Activated T-helper 17 cell treated with anti-CD3 and anti-CD28 coated beads, Interleukin-2, amount 50 U/mL, for 72 hours (primary cell): ENCODE measurements around the gene S100A8. TPM values are rescaled to one million over a fixed set of nuclear protein-coding genes. Genes with fewer than 3 reads are reported as not detected.

ENCODE experiments used
- ATAC-seq: fragments of 150-1000 bp; cut with Tn5 transposase; replicated peaks from 2 replicates; pipeline ENCODE4 v1.10.0; 2021; ENCODE audit warnings: mild to moderate bottlenecking, moderate library complexity
- H3K27ac Mint-ChIP-seq: one replicate; pipeline ENCODE4 v1.8.0; 2022; ENCODE audit warnings: mixed read lengths
- H3K27me3 Mint-ChIP-seq: one replicate; pipeline ENCODE4 v1.8.0; 2022; ENCODE audit warnings: mixed read lengths
- H3K36me3 Mint-ChIP-seq: one replicate; pipeline ENCODE4 v1.8.0; 2022; ENCODE audit warnings: low read depth, mild to moderate bottlenecking, mixed read lengths
- H3K4me1 Mint-ChIP-seq: one replicate; pipeline ENCODE4 v1.8.0; 2022; ENCODE audit warnings: mixed read lengths
- H3K4me3 Mint-ChIP-seq: one replicate; pipeline ENCODE4 v1.8.0; 2022; ENCODE audit warnings: mild to moderate bottlenecking, mixed read lengths
- H3K9me3 Mint-ChIP-seq: one replicate; pipeline ENCODE4 v1.8.0; 2022; ENCODE audit warnings: mixed read lengths
- total RNA-seq, 2 donors: library from RNA; stranded (reverse); gene quantifications; one replicate each; pipeline ENCODE4 v1.2.3, GENCODE V29; 2022

Gene S100A8
- total RNA-seq, 2 donors from 2014 or later = not detected

DNA sequence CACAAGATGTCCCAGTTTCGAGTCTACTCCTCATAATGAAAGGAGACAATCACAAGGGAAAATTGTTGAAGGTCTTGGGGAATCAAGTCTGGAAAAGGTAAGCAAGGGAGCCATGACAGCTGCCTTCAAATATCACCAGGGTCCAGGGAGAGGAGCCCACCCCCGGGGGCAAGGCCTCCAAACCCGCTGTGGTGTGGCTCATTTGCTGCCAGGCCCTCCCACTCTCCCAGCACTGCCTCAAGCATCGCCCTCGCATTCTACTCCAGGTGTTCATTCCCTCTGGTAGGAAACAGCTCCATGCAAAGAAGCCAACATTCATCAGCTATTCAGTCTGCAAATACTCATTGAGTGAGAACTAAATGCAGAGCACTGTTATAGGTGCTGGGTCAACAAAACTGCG, 24.6 kb downstream of the S100A8 start:
- Mint-ChIP-seq H3K4me3 (no peak overlapping the region), H3K9me3 (no peaks in the 10 kb centered on the region), H3K27ac (no peak overlapping the region), H3K36me3 (no peaks in the 10 kb centered on the region), H3K4me1 (no peaks in the 10 kb centered on the region), H3K27me3 (peaks cover 15% of the 10 kb centered on the region)
- ATAC-seq = no peak

DNA sequence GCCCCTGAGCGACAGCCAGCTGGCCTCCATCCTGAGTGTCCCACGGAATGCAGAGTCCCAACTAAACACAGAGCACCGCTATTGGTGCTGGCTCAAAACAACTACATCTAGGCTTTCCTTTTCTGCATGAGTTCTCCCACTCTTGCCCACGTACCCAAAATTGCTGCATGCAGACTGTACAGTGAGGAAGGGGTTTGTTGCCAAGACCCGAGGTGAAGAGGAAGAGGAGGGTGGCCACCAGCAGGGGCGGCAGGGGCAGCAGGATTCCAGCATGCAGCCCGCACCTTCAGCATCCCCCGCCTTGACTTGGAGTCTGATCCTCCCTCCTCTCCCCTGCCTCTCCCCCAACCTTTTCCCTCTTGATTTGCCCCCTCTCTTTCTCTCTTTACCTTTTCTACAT, 25.2 kb downstream of the S100A8 start:
- no peak for ATAC-seq
- Mint-ChIP-seq H3K9me3 (no peaks in the 10 kb centered on the region), H3K4me1 (no peaks in the 10 kb centered on the region), H3K4me3 (no peak overlapping the region), H3K36me3 (no peaks in the 10 kb centered on the region), H3K27ac (no peak overlapping the region), H3K27me3 (peaks cover 18% of the 10 kb centered on the region)

DNA sequence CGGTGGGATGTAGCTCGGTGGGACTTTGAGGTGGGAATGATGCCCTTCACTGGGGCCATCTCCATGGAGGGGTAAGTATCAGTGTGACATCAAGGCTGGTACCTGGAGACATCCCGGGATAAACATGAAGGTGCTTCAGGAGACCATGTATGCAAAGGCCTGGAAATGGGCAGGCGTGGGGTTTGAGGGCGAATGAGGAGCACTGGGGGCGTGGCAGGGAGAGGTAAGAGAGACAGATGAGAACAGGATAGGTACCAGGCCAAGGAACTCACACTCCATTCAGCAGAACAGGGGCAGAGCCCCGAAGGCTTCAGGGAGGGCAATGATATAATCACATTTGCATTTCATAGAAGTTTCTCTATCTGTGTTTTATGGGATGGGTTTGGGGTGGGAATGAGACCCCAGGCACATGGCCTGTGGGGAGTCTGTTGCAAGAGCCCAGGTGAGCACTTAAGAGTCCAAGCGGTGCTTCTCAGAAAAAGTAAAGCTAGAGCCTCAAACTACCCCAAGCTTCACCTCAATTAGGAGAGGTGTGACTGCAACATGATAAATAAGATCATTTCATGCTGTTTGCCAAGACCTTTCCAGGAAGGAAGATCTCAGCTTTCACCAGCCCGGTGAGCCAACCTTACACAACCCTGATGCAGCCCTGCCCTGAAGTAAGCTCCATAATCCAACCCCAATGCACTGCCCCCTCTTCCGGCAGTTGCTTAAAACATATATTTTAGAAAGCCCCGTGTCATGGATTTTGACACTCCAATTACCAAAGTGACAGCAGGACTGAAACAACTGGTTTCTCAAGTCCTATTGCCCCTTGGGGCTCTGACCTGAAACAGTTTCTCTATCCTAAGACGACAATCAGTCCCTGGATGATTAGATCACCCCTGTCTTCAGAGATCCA, 25.9 kb downstream of the S100A8 start:
- Mint-ChIP-seq H3K9me3 (no peaks in the 10 kb centered on the region), H3K27ac (no peak overlapping the region), H3K4me3 (no peak overlapping the region), H3K27me3 (peaks cover 18% of the 10 kb centered on the region), H3K36me3 (no peaks in the 10 kb centered on the region), H3K4me1 (no peaks in the 10 kb centered on the region)
- ATAC-seq = no peak

DNA sequence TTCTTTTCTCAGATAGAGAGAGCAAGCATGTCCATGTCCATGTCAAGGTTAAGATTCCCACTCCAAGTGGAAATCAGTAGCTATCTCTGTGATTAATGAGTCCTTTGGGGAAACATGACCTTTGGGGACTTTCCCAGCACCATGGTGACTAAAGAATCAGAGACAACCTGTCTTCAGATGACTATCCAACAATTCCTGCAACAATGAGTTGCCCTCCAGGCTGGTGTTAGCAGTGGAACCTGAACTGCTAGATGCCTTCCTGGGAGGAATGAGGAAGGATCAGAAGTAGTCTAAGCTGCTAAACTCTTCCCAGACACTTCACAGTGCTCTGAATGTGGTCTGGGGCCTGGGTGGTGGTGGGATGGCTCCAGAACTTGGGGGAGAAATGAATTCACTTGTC, 26.7 kb downstream of the S100A8 start:
- Mint-ChIP-seq H3K4me1 (no peaks in the 10 kb centered on the region), H3K27me3 (peaks cover 18% of the 10 kb centered on the region), H3K27ac (no peak overlapping the region), H3K36me3 (no peaks in the 10 kb centered on the region), H3K9me3 (no peaks in the 10 kb centered on the region), H3K4me3 (no peak overlapping the region)
- ATAC-seq = peak; percentile 40

DNA sequence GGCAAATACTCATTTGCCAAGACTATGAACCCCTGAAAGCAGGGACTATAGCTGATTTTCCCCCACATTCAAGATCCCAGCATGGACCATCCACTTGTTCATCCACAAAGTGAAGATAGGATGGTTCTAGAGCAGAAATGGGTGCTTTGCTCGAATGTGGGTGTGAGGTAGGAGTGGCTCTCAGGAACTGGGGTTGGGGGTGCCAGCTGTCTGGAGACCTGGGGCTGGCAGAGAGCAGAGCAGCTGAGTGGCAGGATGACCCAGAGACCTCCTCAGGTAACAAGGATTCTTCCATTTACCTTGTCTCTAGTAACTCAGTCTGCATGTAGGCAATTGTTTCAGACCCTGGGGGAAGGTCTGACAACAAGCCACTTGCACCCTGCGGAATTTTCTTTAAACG, 27.2 kb downstream of the S100A8 start:
- Mint-ChIP-seq H3K4me3 (no peak overlapping the region), H3K27ac (no peak overlapping the region), H3K36me3 (no peaks in the 10 kb centered on the region), H3K9me3 (no peaks in the 10 kb centered on the region), H3K4me1 (no peaks in the 10 kb centered on the region), H3K27me3 (peaks cover 18% of the 10 kb centered on the region)
- no peak for ATAC-seq

DNA sequence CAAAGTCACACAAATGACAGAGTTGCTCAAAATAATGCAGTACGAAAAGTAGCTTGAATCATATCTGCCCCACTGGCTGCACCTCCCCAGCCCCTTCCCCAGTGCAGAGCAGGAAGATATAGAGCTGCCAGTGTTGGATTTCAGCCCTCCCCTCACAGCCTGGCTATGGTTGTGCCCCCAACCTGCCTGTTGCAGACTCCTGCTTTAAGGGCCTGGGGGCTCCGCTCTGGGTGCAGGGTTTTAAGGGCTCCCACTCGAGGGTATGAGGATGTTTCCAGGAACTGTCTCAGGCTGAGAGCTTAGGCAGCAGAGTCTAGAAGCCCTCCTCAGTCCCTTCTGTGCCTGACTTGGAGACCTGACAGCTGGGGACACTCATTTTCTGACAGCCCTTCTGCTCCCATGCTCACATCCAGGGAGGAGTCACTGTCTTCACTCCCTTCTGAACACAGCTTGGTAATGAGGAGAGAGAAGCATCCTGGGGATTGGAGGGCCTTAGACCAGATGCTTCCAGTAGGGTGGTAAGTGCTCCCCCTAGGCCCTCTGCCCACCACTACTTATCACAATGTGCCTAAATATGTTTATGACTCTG, 28.6 kb downstream of the S100A8 start:
- peaks cover 4% of the 10 kb centered on the region for H3K4me1 Mint-ChIP-seq
- no peaks in the 10 kb centered on the region for H3K36me3 Mint-ChIP-seq
- no peak overlapping the region for H3K27ac Mint-ChIP-seq
- no peak for ATAC-seq
- no peaks in the 10 kb centered on the region for H3K9me3 Mint-ChIP-seq
- peaks cover 18% of the 10 kb centered on the region for H3K27me3 Mint-ChIP-seq
- no peak overlapping the region for H3K4me3 Mint-ChIP-seq

DNA sequence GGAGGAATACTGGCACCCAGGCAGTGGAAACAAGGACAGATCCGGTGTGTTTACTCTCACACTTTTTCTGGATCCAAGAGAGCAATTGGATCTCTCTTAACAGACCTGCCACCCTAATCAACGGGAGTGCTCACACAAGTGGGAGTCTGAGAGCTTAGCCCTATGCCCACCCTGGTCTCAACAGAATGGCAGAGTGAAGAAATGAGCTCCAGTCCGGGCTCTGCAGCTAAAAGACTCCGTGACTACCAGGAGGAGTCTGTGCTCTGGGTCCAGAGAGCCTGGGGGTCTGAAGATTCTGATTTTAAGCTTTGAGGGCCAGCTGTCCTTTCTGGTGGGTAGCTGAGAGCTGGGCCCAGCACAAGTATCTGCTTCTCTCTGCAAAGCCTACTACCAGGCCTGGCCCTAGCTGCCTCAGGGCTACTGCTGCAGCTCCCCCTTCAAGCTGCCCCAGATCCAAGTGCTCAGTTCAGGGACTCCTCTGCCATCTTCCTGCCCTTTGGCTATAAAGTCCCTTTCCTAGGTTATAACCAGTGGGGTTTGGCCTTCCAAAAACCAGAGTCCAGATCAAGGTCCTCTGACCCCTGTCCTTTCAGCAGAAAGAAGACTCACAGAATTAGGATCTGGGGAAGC, 29.3 kb downstream of the S100A8 start:
- peak overlapping the region; percentile 58 for H3K27ac Mint-ChIP-seq
- ATAC-seq = no peak
- no peaks in the 10 kb centered on the region for H3K9me3 Mint-ChIP-seq

DNA sequence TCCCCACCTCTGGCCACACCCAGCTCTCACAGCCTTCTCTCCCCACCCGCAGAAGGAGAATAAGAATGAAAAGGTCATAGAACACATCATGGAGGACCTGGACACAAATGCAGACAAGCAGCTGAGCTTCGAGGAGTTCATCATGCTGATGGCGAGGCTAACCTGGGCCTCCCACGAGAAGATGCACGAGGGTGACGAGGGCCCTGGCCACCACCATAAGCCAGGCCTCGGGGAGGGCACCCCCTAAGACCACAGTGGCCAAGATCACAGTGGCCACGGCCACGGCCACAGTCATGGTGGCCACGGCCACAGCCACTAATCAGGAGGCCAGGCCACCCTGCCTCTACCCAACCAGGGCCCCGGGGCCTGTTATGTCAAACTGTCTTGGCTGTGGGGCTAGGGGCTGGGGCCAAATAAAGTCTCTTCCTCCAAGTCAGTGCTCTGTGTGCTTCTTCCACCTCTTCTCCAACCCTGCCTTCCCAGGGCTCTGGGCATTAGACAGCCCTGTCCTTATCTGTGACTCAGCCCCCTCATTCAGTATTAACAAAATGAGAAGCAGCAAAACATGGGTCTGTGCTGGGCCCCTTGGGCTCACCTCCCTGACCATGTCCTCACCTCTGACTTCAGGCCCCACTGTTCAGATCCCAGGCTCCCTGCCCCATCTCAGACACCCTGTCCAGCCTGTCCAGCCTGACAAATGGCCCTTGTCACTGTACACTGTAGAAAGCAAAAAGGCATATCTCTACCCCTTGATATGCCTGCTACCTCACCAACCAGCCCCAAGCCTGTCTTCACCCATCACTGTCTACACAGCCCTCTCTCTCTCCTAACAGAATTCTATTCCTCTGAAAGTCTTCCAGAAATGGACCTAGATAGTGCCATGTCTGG, 30.0 kb downstream of the S100A8 start:
- Mint-ChIP-seq H3K27ac (peak overlapping the region; percentile 58), H3K4me1 (peaks cover 4% of the 10 kb centered on the region), H3K36me3 (no peaks in the 10 kb centered on the region), H3K4me3 (no peak overlapping the region), H3K27me3 (peaks cover 15% of the 10 kb centered on the region), H3K9me3 (no peaks in the 10 kb centered on the region)
- no peak for ATAC-seq

More for the DNA sequence above, 29.3 kb downstream of the S100A8 start:
- no peak overlapping the region for H3K4me3 Mint-ChIP-seq
- H3K27me3 Mint-ChIP-seq = peaks cover 18% of the 10 kb centered on the region
- H3K4me1 Mint-ChIP-seq = peaks cover 4% of the 10 kb centered on the region
- no peaks in the 10 kb centered on the region for H3K36me3 Mint-ChIP-seq

DNA sequence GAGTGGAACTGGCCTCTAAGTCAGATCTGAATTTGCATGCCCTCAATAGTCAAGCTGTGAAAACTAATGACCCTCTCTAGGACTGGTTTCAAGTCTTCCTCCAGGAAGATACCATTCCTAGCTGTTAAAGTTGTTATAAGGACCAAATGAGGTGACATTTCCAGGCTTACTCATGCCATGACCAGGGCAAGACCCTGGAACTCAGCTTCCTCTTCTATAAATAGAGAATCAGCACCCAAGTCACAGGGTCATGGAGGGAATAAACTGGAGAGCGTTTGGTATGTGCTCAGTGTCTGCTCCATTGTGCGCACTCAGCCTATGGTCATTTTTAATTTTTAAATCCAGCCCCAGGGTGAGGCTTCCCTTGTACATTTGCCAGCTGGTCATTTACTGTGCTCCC, 30.7 kb downstream of the S100A8 start:
- H3K9me3 Mint-ChIP-seq = no peaks in the 10 kb centered on the region
- H3K4me1 Mint-ChIP-seq = peaks cover 4% of the 10 kb centered on the region
- H3K27me3 Mint-ChIP-seq = peaks cover 15% of the 10 kb centered on the region
- H3K36me3 Mint-ChIP-seq = no peaks in the 10 kb centered on the region
- no peak overlapping the region for H3K27ac Mint-ChIP-seq
- ATAC-seq = no peak
- H3K4me3 Mint-ChIP-seq = no peak overlapping the region

DNA sequence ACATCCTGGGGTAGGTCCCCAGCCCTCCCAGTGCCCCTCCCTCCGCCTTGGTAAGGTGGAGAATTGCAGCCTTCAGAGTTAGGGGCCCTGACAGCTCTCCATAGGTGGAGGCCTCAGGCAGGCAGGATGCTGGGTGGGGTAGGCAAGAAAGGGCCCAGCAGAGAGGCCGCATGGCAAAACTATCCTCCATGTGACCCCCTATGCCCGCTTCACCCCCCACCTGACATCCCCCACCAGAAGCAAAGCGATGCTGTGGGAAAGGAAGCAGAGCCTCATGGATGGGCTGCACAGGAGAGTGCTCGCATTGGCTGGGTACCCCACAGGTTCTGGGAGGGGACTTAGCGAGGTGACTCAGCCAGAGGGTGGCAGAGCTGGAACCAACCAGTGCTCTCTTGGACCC, 31.6 kb downstream of the S100A8 start:
- Mint-ChIP-seq H3K9me3 (no peaks in the 10 kb centered on the region), H3K4me1 (peaks cover 4% of the 10 kb centered on the region), H3K27ac (no peak overlapping the region), H3K36me3 (no peaks in the 10 kb centered on the region), H3K4me3 (no peak overlapping the region), H3K27me3 (peaks cover 11% of the 10 kb centered on the region)
- ATAC-seq = no peak

DNA sequence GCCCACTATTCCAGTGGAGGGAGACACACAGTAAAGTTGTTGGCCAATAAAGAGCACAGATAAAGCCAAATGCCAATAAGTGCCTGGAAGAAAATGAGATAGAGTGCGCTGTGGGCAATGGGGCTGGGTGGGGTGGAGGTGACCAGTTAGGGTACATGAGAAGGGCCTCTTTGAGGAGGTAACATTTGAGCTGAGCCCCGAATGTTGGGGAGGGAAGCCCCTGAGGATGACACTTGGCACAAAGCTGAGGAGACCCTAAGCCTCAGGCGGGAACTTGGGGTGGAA, 32.2 kb downstream of the S100A8 start:
- Mint-ChIP-seq H3K4me1 (peaks cover 4% of the 10 kb centered on the region), H3K27me3 (peaks cover 11% of the 10 kb centered on the region), H3K9me3 (no peaks in the 10 kb centered on the region), H3K4me3 (no peak overlapping the region), H3K27ac (no peak overlapping the region), H3K36me3 (no peaks in the 10 kb centered on the region)
- no peak for ATAC-seq

DNA sequence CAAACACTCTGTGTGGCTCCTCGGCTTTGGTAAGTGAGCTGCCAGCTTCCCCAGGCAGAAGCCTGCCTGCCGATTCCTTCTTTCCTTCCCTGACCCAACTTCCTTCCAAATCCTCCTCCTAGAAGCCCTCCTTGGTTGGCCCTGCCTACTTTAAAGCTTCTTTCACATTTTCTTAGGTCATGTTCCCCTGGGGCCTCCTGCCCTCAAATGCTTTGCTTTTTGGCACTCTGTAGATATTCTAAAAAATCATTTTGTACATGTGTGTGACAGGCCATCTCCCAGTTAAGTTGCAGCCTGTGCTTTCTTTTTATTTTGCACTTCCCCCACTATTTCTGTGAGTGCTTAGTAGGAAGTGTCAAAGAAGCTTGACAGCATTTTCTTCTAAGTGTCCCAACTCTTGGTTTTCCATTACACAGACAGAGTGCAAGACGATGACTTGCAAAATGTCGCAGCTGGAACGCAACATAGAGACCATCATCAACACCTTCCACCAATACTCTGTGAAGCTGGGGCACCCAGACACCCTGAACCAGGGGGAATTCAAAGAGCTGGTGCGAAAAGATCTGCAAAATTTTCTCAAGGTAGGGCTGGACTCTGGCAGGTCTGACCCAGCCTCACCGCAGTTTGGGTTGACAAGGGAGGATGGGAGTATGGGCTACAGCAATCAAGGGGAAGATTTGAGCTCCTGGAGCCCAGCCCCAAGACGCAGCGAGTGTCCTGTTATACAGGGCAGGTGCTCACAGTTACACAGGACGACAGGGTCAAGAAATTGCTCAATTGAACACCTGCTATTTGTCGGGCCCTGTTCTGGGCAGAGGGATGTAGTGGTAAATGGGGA, 32.8 kb downstream of the S100A8 start, which contains the start of gene S100A9:
Gene S100A9, plus strand, starts transcription at position 2 of the 838 bp plus-strand sequence. Its CDS starts 430 bp downstream, at position 432.
- H3K9me3 Mint-ChIP-seq = no peaks in the 10 kb centered on the region
- H3K27ac Mint-ChIP-seq = peak within 1 kb of the TSS; percentile 45
- ATAC-seq = no peak
- no peaks in the 10 kb centered on the region for H3K36me3 Mint-ChIP-seq
- peaks cover 6% of the 10 kb centered on the region for H3K27me3 Mint-ChIP-seq
- H3K4me3 Mint-ChIP-seq = peak within 1 kb of the TSS; percentile 28
- peaks cover 4% of the 10 kb centered on the region for H3K4me1 Mint-ChIP-seq

DNA sequence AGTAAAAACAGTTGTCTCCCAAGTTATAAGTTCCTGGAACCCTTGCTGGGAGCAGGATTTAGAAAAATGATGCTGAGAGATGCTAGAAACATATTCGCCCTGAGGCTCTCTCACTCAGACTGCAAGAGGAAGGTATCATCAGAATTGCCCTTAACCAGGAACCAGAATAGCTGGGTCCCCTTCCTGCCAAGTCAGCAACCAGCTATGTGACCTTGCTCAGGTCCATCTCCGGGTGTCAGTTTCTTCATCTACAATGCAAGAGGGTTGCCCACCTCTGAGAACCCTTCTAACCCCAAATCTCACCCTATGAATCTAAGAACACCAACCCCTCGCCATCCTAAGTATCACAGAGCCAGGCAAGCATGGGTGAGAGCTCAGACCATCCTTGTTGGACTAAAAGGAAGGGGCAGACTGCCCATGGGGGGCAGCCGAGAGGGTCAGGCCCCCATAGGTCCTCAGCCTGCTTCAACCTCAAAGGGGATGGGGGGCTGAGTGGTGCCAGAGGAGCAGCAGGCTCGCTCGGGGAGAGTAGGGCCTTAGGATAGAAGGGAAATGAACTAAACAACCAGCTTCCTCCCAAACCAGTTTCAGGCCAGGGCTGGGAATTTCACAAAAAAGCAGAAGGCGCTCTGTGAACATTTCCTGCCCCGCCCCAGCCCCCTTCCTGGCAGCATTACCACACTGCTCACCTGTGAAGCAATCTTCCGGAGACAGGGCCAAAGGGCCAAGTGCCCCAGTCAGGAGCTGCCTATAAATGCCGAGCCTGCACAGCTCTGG, 33.6 kb downstream of the S100A8 start:
- peak overlapping the region; percentile 28 for H3K4me3 Mint-ChIP-seq
- H3K27me3 Mint-ChIP-seq = peaks cover 4% of the 10 kb centered on the region
- peak; percentile 23 for ATAC-seq
- H3K36me3 Mint-ChIP-seq = no peaks in the 10 kb centered on the region
- no peaks in the 10 kb centered on the region for H3K9me3 Mint-ChIP-seq
- H3K4me1 Mint-ChIP-seq = peaks cover 4% of the 10 kb centered on the region
- peak overlapping the region; percentile 45 for H3K27ac Mint-ChIP-seq
